Measurements from ENCODE around the gene RASGEF1B. TPM values are rescaled to one million over a fixed set of nuclear protein-coding genes. Genes with fewer than 3 reads are reported as not detected.

The RASGEF1B gene
- total RNA-seq, 1 donor from 2014 or later = 13.5 TPM

DNA sequence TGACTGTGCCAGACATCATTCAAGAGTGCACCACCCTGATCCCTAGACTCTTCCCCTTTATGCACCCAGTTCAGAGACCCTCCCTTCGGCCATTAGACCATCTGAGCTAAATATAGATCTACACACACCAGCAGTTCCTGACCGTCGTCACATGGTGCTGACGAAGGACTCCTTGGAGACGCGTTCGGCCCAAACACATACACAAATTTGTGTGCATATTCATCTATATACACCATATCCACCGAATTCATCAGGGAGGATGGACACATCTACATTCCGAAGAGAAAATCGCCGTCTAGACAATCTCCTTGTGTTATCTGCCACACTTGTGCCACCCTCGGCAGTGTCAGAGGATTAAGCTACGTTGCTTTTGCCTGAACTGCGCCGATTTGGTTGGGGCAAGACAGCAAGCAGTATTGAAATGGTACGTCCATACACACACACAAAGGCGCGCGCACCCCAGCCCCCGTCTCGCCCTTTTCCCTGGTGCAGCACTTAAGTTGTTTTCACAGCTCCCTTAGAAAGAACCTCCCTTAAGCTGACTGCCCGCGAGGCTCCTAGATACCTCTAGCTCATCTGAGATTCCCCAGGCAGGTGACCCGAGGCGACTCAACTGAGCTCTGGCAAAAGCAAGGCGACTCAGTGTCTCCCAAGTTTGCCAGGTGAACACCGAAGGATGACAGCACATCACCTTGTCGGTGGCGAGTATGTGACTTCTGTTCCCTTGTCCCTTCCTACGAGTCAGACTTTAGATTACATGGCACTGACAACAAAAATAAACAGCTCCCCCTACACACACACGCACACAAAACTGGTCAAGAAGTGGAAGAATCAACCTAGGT is 1.0 kb downstream of the RASGEF1B start:
- DNase-seq (ENCODE audit: extremely low spot score in 2 of 2) = no peak
- peak overlapping the region; percentile 57 to 89 for H3K4me3 ChIP-seq
- no peaks in the 10 kb centered on the region for H3K9me3 ChIP-seq
- H3K27me3 ChIP-seq = no peaks in the 10 kb centered on the region
- no peaks in the 10 kb centered on the region for H3K36me3 ChIP-seq
- intact Hi-C loops (cut with DNase I) = no loop called here
- H3K27ac ChIP-seq = peak overlapping the region; percentile 89
- H3K4me1 ChIP-seq = peaks cover 29% of the 10 kb centered on the region
- TF ChIP-seq POLR2A (IDR thresholded peaks at IDR 0.05) (no peak), POLR2AphosphoS5 (IDR thresholded peaks at IDR 0.05; ENCODE audit: insufficient read depth in 1 of 2, low read depth in 1 of 2) (no peak)
- TF ChIP-seq, protein P1, sequence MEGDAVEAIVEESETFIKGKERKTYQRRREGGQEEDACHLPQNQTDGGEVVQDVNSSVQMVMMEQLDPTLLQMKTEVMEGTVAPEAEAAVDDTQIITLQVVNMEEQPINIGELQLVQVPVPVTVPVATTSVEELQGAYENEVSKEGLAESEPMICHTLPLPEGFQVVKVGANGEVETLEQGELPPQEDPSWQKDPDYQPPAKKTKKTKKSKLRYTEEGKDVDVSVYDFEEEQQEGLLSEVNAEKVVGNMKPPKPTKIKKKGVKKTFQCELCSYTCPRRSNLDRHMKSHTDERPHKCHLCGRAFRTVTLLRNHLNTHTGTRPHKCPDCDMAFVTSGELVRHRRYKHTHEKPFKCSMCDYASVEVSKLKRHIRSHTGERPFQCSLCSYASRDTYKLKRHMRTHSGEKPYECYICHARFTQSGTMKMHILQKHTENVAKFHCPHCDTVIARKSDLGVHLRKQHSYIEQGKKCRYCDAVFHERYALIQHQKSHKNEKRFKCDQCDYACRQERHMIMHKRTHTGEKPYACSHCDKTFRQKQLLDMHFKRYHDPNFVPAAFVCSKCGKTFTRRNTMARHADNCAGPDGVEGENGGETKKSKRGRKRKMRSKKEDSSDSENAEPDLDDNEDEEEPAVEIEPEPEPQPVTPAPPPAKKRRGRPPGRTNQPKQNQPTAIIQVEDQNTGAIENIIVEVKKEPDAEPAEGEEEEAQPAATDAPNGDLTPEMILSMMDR (IDR thresholded peaks at IDR 0.05) = no peak

DNA sequence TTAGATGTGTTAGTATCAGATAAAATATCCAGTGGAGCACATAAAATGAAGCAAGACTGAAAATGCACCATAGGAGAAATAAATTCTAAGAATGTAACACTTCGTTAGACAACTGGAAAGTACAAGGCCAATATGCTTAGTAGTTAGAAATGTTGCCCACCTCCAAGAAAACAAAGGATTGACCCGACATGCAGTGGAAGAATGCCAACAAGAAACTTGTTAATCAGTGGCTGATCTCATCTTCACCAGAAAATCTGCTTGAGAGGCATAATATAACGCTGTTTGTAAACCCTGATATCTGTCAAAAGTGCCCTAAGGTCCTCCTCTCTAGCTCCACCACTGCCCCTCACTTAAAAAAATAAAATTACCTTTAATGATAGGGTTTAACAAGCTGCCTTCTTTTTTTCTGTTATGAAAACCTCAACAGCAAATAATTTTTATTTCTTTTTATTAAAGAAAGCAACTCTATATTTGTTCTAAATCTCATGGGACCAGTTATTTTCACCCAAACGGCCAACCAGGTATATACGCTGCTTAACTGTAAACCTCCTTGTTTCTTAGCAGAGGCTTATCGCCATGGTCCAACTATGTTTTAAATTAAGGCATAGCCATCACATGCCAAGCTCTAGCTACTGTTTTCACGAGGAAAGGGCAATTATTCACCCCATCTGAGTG is 1.8 kb downstream of the RASGEF1B start:
- Histone ChIP-seq H3K27ac (peak overlapping the region; percentile 89), H3K4me1 (peaks cover 29% of the 10 kb centered on the region), H3K4me3 (peak overlapping the region; percentile 57 to 89), H3K36me3 (no peaks in the 10 kb centered on the region), H3K9me3 (no peaks in the 10 kb centered on the region), H3K27me3 (no peaks in the 10 kb centered on the region)
- intact Hi-C loops (cut with DNase I) = loop anchor here (2.0 kb wide), 1 partner anchor 375 kb away; no protein-coding TSS in a partner anchor
- DNase-seq (ENCODE audit: extremely low spot score in 2 of 2) = no peak
- TF ChIP-seq POLR2A (IDR thresholded peaks at IDR 0.05) (no peak), POLR2AphosphoS5 (IDR thresholded peaks at IDR 0.05; ENCODE audit: insufficient read depth in 1 of 2, low read depth in 1 of 2) (no peak)
- TF ChIP-seq, protein P1 (IDR thresholded peaks at IDR 0.05) = no peak

DNA sequence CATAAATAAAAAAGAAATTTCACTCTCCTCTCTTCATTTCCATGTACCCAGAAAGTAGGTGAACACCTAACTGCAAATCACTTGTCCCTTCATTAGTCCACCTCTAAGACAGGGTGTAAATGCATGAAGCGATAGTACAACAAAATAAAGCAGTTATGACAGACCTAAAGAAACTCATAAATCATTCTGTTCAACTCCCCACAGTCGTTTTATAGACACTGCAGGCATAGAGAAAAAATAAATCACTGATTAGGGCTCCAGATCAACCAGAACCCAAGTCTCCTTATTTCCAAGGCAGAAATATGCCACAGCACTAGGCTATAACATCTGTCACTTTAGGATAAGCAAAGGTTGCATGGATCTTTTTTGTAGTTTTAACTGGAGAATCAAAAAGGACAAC is 3.0 kb downstream of the RASGEF1B start:
- Histone ChIP-seq H3K4me1 (peaks cover 35% of the 10 kb centered on the region), H3K4me3 (no peak overlapping the region), H3K27ac (no peak overlapping the region), H3K27me3 (no peaks in the 10 kb centered on the region), H3K9me3 (no peaks in the 10 kb centered on the region), H3K36me3 (no peaks in the 10 kb centered on the region)
- DNase-seq (ENCODE audit: extremely low spot score in 2 of 2) = no peak
- no peak for TF ChIP-seq POLR2AphosphoS5 (IDR thresholded peaks at IDR 0.05; ENCODE audit: insufficient read depth in 1 of 2, low read depth in 1 of 2)
- intact Hi-C loops (cut with DNase I) = loop anchor here (2.0 kb wide), 1 partner anchor 376 kb away; no protein-coding TSS in a partner anchor

DNA sequence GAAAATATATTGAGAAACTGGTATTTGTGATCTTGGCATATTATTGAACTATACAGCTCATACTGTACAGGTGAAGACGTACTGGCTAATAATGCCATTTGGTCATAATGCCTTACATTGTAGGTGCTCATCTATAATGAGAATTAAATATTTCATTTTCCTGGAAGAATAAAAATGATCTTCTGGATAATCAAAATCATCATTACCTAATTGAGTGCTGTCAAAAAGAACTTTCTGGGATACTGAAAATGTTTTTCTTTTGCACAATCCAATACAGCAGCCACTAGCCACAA is 4.1 kb downstream of the RASGEF1B start:
- TF ChIP-seq POLR2AphosphoS5 (IDR thresholded peaks at IDR 0.05; ENCODE audit: insufficient read depth in 1 of 2, low read depth in 1 of 2) (no peak), POLR2A (IDR thresholded peaks at IDR 0.05) (no peak)
- TF ChIP-seq, protein P1 (IDR thresholded peaks at IDR 0.05) = no peak
- Histone ChIP-seq H3K9me3 (no peaks in the 10 kb centered on the region), H3K4me3 (no peak overlapping the region), H3K4me1 (peaks cover 30% of the 10 kb centered on the region), H3K36me3 (no peaks in the 10 kb centered on the region), H3K27ac (no peak overlapping the region), H3K27me3 (no peaks in the 10 kb centered on the region)
- DNase-seq (ENCODE audit: extremely low spot score in 2 of 2) = no peak
- intact Hi-C loops (cut with DNase I) = no loop called here

DNA sequence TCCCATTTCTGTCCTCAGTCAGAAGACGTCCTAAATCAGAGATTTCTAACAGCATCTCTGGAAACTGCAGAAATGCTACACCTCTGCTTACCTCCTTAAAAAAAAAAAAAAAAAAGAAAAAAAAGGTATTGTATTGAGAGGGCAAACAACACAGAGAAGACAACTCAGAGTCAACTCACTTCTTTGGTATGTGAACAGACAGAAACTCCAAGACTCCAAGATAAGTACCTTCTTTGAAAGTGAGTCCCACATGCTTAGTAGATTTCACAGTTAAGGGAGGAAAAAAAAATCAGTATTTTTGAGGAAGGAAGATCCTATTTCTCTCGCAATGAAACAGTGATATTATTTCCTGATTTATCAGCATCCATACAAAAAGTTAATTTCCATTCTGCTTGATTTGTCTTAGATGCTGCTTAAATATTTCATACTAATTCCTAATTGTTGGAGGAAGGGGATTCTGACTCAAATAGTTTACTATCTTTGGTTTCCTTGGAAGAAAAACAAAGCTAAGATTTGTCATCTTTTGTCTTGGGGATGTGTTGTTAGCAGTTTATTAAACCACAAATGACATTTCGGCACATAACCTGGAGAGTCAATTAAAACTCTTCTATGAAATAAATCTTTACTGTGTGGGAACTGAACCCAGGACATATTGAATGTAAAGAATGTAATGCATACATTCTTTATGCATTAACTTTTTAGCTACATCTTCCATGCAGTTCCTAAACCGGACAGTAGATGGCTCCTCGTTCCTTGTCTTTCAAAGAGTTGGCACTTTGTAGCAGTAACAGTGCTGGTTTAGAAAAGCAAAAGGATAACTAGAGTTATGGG is 4.7 kb downstream of the RASGEF1B start:
- peaks cover 24% of the 10 kb centered on the region for H3K4me1 ChIP-seq
- intact Hi-C loops (cut with DNase I) = no loop called here
- DNase-seq (ENCODE audit: extremely low spot score in 2 of 2) = no peak

More for the DNA sequence above, 4.7 kb downstream of the RASGEF1B start:
- no peak overlapping the region for H3K27ac ChIP-seq
- H3K36me3 ChIP-seq = no peaks in the 10 kb centered on the region
- H3K27me3 ChIP-seq = no peaks in the 10 kb centered on the region
- H3K4me3 ChIP-seq = no peak overlapping the region
- TF ChIP-seq, protein P1 (IDR thresholded peaks at IDR 0.05) = peak; percentile 82 to 94 (median 93)
- peak in 1 of 2 donors; percentile 59 for TF ChIP-seq POLR2AphosphoS5 (IDR thresholded peaks at IDR 0.05; ENCODE audit: insufficient read depth in 1 of 2, low read depth in 1 of 2)
- no peak for TF ChIP-seq POLR2A (IDR thresholded peaks at IDR 0.05)
- no peaks in the 10 kb centered on the region for H3K9me3 ChIP-seq

Measured in vagina (tissue), 2 donors.